Activated CD4-positive, CD25-positive, alpha-beta regulatory T cell treated with anti-CD3 and anti-CD28 coated beads, Interleukin-2, amount 50 U/mL, for 72 hours (primary cell): ENCODE measurements around the gene SLC35B1.
"Not testable (repeated sequence)": the region's sequence is repeated elsewhere in the genome, so short reads cannot be mapped to it uniquely, and the experiment has no call there.

Experiments
- DNase-seq: peaks from one replicate; pipeline ENCODE4 v3.0.0; 2021

Gene SLC35B1

DNA sequence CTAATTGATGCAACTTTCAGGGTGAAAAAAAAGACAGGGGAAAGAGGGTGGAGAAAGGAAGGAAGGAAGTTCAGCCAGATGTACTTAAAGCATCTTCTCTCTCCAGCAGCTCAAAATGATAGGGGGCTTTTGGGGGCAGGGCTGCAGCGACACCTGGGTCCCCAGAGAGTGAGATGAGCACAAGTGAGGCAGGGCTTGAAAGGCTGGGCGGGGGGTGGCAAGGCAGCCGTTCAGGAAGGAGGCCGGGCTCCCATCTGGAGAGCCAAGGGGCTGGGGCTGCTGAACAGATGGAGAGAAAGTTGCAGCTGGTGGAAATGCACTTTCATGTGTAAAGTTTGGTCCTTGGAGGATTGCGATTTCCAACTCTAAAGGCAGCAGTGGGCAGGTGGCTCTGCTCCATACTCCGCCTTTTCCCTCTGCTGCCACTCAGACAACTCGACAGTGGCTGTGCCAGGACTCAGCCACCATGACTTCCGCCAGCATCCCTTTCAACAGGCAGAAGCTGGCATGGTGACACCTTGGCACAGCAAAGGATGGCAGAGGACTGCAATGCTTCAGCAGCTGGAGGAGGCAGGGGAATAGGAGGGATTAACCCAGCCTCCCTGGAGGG lies 7.7 kb downstream of the SLC35B1 start:
- DNase-seq, result no peak

GRCh38 chr17:49698005-49698404 lies 9.8 kb downstream of the SLC35B1 start:
- DNase-seq, result no peak

GRCh38 chr17:49696233-49696761 lies 11.5 kb downstream of the SLC35B1 start:
- DNase-seq, result peak; percentile 44

GRCh38 chr17:49695698-49696232 lies 12.0 kb downstream of the SLC35B1 start:
- no peak for DNase-seq

GRCh38 chr17:49694847-49695697 lies 12.7 kb downstream of the SLC35B1 start:
- DNase-seq, result peak; percentile 76

- DNase-seq, result no peak
These were observed 15.0 kb downstream of the SLC35B1 start for GRCh38 chr17:49692751-49693150.

DNA sequence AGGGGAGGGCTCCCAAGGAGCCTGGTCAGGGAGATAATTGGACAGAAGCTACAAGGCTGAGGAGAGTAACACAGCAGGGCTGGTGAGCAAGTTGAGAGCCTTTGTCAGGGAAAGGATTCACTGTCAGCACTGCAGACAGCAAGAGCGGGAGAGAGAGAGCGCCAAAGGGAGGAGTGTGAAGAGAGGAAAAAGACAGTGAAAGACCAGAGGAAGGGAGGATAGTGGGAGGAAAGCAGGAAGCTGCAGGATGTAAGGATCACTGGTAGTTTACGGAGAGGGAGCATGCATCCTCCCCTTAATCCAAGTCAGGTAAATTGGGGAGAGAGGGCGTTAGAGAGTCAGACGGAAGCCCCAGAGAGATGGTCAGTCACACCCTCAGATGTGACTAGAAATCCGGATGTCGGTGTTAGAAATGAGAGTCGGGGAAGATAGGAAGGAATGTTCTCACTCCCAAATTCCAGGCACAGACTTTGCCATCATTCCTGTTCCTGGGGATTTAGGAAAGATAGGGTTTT lies 16.0 kb downstream of the SLC35B1 start:
- DNase-seq, result no peak

GRCh38 chr17:49691086-49691676 lies 16.6 kb downstream of the SLC35B1 start:
- no peak for DNase-seq

- DNase-seq, result no peak
These were observed 17.5 kb downstream of the SLC35B1 start for GRCh38 chr17:49690256-49690655.

GRCh38 chr17:49688848-49689247 lies 18.9 kb downstream of the SLC35B1 start:
- no peak for DNase-seq

DNA sequence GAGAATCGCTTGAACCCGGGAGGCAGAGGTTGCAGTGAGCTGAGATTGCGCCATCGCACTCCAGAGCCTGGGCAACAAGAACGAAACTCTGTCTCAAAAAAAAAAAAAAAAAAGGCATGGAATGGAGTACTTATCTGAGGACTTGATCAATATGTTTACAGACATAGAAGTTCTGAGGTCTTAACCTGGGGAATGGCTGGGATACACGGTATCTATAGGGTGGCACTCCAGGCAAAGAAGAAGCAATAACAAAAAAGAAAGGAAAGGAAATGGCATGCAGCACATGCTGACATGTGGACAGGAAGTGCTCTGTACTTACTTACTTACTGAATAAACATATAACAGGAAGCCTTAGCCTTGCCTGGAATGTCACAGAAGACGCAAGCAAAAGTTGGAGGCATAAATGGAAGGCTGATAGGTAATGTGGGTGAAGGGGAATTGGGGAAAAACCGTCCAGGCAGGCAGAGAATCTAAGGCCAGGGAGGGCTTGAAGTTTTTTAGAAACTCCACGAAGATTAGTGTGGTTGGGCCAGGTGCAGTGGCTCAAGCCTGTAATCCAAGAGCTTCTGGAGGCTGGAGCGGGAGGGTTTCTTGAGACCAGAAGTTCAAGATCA lies 19.8 kb downstream of the SLC35B1 start:
- no peak for DNase-seq

DNA sequence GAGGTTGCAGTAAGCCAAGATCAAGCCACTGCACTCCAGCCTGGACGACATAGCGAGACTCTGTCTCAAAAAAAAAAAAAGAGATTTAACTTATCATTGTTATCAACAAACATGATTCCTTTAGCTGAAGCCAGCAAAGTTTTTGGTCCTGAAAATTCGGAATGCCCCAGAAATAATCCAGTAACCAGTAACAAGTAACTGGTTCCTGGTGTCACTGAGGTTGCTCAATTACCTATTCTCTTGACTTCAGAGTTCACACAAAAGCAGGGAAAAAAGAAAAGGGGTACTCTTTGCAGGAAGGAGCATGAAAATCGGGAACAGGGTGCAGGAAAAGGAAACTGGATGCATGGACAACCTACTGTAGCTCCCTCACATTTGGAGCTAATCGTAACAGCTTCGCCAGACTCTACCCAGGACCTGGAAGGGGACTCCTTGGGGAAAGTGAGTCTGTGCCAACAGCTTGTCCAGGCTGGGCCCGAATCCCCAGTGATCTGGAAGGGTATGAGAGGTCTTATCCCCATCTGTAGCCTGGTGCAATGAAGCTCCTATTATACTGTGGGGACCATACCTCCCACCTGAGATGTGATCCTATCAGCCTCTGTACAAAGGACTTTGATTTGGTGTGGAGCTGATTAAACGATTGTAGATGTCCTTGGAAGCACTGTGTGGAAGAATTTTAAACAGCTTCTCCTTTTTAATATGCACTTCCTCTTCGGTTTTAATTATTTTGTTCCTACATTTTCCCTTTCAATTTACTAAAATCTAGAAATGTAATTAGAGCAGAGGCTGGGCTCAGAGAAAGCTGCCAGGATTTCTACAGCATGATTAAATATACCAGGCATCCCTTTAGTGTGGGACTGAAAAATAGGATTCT lies 26.4 kb downstream of the SLC35B1 start:
- DNase-seq, result no peak

- no peak for DNase-seq
These were observed 27.4 kb downstream of the SLC35B1 start for GRCh38 chr17:49680314-49680713.

GRCh38 chr17:49677933-49678847 lies 29.6 kb downstream of the SLC35B1 start, which contains the start of gene SPOP:
Gene SPOP, minus strand, starts transcription at chr17:49678097. Its CDS starts 55,287 bp downstream, at chr17:49622810.
- DNase-seq, result peak; percentile 99

DNA sequence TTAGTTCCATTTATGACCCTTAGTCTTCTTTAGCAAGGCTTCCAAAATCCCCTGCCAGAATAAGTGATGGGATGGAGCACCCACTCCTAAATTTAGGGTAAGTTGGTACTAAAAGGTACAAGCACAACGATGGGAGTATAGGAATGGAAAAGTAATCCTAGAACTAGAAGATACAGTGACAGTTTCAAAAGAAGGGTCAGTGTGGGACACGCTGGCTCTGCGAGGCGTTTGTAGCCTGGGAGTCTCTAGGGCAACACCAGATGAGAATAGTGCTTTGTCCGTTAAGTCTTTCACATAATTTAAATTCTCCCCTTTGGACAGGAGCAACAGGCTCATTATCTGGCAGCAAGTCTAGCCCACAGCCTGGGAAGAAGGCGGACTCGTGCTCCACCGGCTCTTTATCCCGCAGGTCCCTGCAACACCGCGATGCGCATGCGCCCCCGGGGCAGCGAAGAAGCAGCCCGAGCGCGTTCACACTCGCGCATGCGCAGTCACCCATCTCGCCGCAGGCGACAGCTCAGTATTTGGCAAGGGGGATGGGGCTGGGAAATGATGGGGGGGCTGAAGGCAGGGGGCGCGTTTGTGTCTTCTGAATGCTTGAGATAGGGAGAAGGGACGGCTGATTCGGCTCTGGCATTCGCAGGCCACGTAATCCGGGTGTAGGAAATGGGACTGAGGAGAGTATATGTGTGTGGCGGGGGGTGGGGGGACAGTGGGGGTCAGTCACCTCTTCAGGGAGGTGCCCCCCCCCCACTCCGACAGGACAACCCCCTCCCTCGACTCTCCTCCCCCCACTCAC lies 30.4 kb downstream of the SLC35B1 start:
- peak; percentile 96 for DNase-seq

DNA sequence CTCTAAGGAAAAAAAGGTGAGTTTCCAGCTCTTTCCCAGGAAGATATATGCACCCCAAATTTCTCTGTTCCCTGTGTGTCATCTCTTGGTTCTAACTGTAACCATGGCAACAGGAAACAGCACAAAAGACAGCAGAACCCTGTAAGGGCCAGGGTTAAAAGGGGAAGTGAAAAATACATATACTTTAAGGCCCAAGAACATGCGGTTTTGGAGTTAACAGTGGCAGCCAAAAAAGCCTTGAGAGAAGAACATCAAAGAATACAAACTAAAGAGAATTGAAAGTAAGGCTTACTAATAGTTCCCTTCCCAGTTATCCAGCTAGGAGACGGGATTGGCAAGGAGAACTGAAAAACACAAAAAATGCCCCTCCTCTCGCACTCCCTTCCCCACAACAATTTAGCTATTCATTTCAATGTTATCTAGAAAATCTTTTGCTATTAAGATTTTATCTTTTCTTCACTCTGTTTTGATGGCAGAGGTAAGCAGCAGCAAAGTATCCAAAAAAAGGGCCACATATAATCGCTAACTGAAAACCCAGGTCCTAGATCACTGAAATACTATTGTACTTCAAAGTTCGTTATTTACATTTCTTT lies 31.4 kb downstream of the SLC35B1 start:
- no peak for DNase-seq

DNA sequence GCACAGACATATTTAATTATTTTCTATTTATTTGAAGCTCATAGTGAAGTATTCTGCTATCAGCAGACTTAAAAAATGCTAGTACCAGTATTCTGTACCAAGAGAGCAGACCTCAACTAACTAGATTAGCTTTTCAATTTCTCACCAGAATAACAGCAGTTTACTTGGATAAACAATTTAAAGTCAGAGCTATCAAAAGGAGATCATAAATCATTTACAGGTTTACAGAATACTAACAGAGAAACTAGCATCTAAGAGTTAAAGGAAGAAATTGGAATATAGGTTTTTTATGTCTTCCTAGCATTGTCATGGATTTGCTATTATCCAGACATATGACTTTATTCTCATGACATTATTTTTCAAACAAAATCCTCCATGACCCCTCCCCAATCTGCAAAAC lies 33.3 kb downstream of the SLC35B1 start:
- DNase-seq, result no peak

DNA sequence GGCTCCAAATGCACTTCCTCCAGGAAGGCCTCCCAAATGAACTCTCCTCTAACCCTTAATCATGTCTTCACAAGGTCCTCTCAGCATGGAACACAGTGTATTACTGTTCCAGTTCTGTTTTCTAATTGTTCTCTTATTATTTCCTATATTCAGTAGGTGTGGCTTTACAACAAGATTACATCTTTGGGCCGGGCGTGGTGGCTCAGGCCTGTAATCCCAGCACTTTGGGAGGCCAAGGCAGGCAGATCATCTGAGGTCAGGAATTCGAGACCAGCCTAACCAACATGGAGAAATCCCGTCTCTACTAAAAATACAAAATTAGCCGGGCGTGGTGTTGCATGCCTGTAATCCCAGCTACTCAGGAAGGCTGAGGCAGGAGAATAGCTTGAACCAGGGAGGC lies 34.1 kb downstream of the SLC35B1 start:
- DNase-seq, result not testable (repeated sequence)

DNA sequence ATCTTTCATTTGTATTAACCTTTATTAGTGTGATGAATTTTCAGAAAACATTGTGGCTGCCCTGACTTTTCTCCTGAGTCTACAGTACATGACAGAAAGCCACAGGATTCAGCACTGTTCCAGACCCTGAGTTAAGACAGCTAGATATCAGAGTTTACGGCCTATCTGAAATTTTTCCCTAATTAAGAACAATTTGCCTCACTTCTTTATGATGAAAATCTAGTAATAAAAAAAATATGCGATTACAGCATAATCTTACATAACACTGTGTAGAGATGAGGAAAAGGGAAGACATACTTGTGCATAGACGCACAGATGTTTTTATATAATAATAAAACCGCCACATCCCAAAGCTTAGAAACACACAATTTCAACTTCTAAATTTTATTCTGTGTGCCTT lies 37.1 kb downstream of the SLC35B1 start:
- DNase-seq, result no peak
